PC-3 (cell line): ENCODE measurements around the gene IL1F10. TPM values are rescaled to one million over a fixed set of nuclear protein-coding genes. Genes with fewer than 3 reads are reported as not detected.

ENCODE experiments used
- ATAC-seq: fragments of 200-7000 bp; cut with Tn5 transposase; 2 replicates; pipeline ENCODE4 v1.9.1; 2020; ENCODE audit warnings: mild to moderate bottlenecking, moderate library complexity
- BruUV-seq: library from RNA; stranded (reverse); fragments of 400-500 nt; replicated peaks from 2 replicates; lab custom pipeline; 2021; lab: Mats Ljungman, UMichigan
- CTCF ChIA-PET: fragments of 300-600 bp; sonication (Branson Sonifier 250); formaldehyde crosslinking; loops from one replicate; lab custom pipeline; 2022; ENCODE audit warnings: antibody characterized with exemption; lab: Charles Lee
- POLR2A ChIA-PET: fragments of 300-600 bp; sonication (Branson Sonifier 250); formaldehyde crosslinking; loops from one replicate; lab custom pipeline; 2022; ENCODE audit warnings: antibody characterized with exemption; ENCODE audit not compliant: unreplicated experiment; lab: Charles Lee
- DNase-seq: peaks from one replicate; pipeline ENCODE4 v3.0.0-alpha.2; 2015
- H2AFZ ChIP-seq: fragments of 300-600 bp; sonication (generic); 2 replicates; pipeline ENCODE4 v1.6.0; 2016; ENCODE audit warnings: antibody characterized with exemption, low read length
- H3F3A ChIP-seq: fragments of 300-600 bp; sonication (generic); one replicate; pipeline ENCODE4 v1.6.0; 2017; ENCODE audit warnings: antibody characterized with exemption, low read length, control low read depth, mild to moderate bottlenecking; ENCODE audit not compliant: unreplicated experiment
- H3K27ac ChIP-seq: fragments of 300-600 bp; sonication (generic); 2 replicates; pipeline ENCODE4 v1.5.1; 2016; ENCODE audit warnings: mild to moderate bottlenecking, low read length
- H3K27me3 ChIP-seq: fragments of 300-600 bp; sonication (generic); 2 replicates; pipeline ENCODE4 v1.6.1; 2016; ENCODE audit warnings: low read length, mixed read lengths
- H3K36me3 ChIP-seq: fragments of 300-600 bp; sonication (generic); 2 replicates; pipeline ENCODE4 v1.6.1; 2016; ENCODE audit warnings: low read depth, mixed run types, low read length, mixed read lengths
- H3K4me1 ChIP-seq: fragments of 300-600 bp; sonication (generic); 2 replicates; pipeline ENCODE4 v1.5.1; 2016; ENCODE audit warnings: low read length; ENCODE audit not compliant: insufficient read depth
- H3K4me2 ChIP-seq: fragments of 300-600 bp; sonication (generic); 2 replicates; pipeline ENCODE4 v1.6.0; 2016; ENCODE audit warnings: low read length
- H3K4me3 ChIP-seq: fragments of 300-600 bp; sonication (generic); 2 replicates; pipeline ENCODE4 v1.5.1; 2016; ENCODE audit warnings: mild to moderate bottlenecking, low read length, mixed read lengths
- H3K79me2 ChIP-seq: fragments of 300-600 bp; sonication (generic); 2 replicates; pipeline ENCODE4 v1.6.1; 2017; ENCODE audit warnings: low read length, mixed read lengths
- H3K9ac ChIP-seq: fragments of 300-600 bp; sonication (generic); 2 replicates; pipeline ENCODE4 v1.6.0; 2016; ENCODE audit warnings: mild to moderate bottlenecking, low read length
- H3K9me2 ChIP-seq: fragments of 300-600 bp; sonication (generic); replicated peaks from 2 replicates; pipeline ENCODE4 v1.6.1; 2016; ENCODE audit warnings: mixed run types, low read length, mixed read lengths
- H3K9me3 ChIP-seq: fragments of 300-600 bp; sonication (generic); 2 replicates; pipeline ENCODE4 v1.6.1; 2016; ENCODE audit warnings: low read length, mixed read lengths
- H4K20me1 ChIP-seq: fragments of 300-600 bp; sonication (generic); 2 replicates; pipeline ENCODE4 v1.6.1; 2016; ENCODE audit warnings: low read length, mixed read lengths
- CTCF ChIP-seq: fragments of 300-600 bp; sonication (generic); conservative IDR thresholded peaks from 2 replicates; pipeline ENCODE4 v1.5.1; 2017; ENCODE audit warnings: antibody characterized with exemption, low read depth, mild to moderate bottlenecking, low read length
- EZH2 ChIP-seq: fragments of 300-600 bp; sonication (generic); IDR thresholded peaks from one replicate; pipeline ENCODE4 v1.6.1; 2017; ENCODE audit warnings: antibody characterized with exemption, mild to moderate bottlenecking, low read length; ENCODE audit not compliant: unreplicated experiment
- EZH2phosphoT487 ChIP-seq: fragments of 300-600 bp; sonication (generic); IDR thresholded peaks from 2 replicates; pipeline ENCODE4 v1.6.1; 2018; ENCODE audit warnings: mild to moderate bottlenecking, antibody characterized with exemption, low read length, borderline replicate concordance
- intact Hi-C: fragments of 100-400 bp; cut with micrococcal nuclease; formaldehyde crosslinking; loops from 2 replicates; pipeline ENCODE4 v1.9.0; 2023
- total RNA-seq: library from RNA; depleted of rRNA; stranded (reverse); fragments of >200 nt; gene quantifications from 2 replicates; pipeline ENCODE4 v1.2.3, GENCODE V29; 2014

Gene IL1F10
- total RNA-seq, 1 experiment from 2014 or later = not detected

- ChIA-PET CTCF (no interaction called here), POLR2A (no interaction called here)
- no TSS peak for BruUV-seq
- no peak for ATAC-seq
- Histone ChIP-seq H3K4me2 (no peak overlapping the region), H3K9me2 (no peaks in the 10 kb centered on the region), H3K79me2 (no peaks in the 10 kb centered on the region), H3K9ac (no peak overlapping the region), H3K27ac (peak overlapping the region; percentile 92; the same call in 1 of the 2 replicates), H3K9me3 (no peaks in the 10 kb centered on the region), H3F3A (no peaks in the 10 kb centered on the region), H4K20me1 (no peaks in the 10 kb centered on the region), H3K36me3 (no peaks in the 10 kb centered on the region), H3K4me3 (no peak overlapping the region), H2AFZ (no peak overlapping the region), H3K27me3 (no peaks in the 10 kb centered on the region), H3K4me1 (peaks cover 34% of the 10 kb centered on the region)
- TF ChIP-seq EZH2phosphoT487 (no peak), EZH2 (no peak), CTCF (no peak)
- no peak for DNase-seq
- intact Hi-C loops = no loop called here
These were observed 47.2 kb downstream of the IL1F10 start for GRCh38 chr2:113114996-113115395.

GRCh38 chr2:113116100-113116958, 48.6 kb downstream of the IL1F10 start:
- intact Hi-C loops = no loop called here
- peak overlapping the region; percentile 92 for H3K27ac ChIP-seq
- DNase-seq (peak; percentile 72), ATAC-seq (peak; percentile 12; the same call in 1 of the 2 replicates)
- TF ChIP-seq CTCF = no peak
- no peak for TF ChIP-seq EZH2
- no peak for TF ChIP-seq EZH2phosphoT487
- no peaks in the 10 kb centered on the region for H3F3A ChIP-seq
- no peaks in the 10 kb centered on the region for H4K20me1 ChIP-seq
- H3K4me1 ChIP-seq = peaks cover 34% of the 10 kb centered on the region
- H3K4me3 ChIP-seq = no peak overlapping the region
- H3K9me2 ChIP-seq = no peaks in the 10 kb centered on the region
- H3K36me3 ChIP-seq = no peaks in the 10 kb centered on the region
- BruUV-seq = no TSS peak
- no peaks in the 10 kb centered on the region for H3K27me3 ChIP-seq
- H3K9ac ChIP-seq = peak overlapping the region; percentile 64
- CTCF ChIA-PET = interaction anchor here (0.6 to 1.6 kb wide), 2 partner anchors 14 to 36 kb away, joined by 3 to 6 read pairs; no protein-coding TSS in a partner anchor
- peak overlapping the region; percentile 8; the same call in 1 of the 2 replicates for H2AFZ ChIP-seq
- POLR2A ChIA-PET = no interaction called here
- H3K9me3 ChIP-seq = no peaks in the 10 kb centered on the region
- H3K79me2 ChIP-seq = no peaks in the 10 kb centered on the region
- H3K4me2 ChIP-seq = peak overlapping the region; percentile 55
